ENCODE results near the gene CLEC1A.

Gene CLEC1A

GRCh38 chr12:10097521-10097920 lies 1.3 kb downstream of the CLEC1A start:
- peaks cover 21% of the 10 kb centered on the region for H3K4me1 ChIP-seq (ENCODE audit: insufficient read depth, low read length)
- H3K36me3 ChIP-seq (ENCODE audit: insufficient read depth, low read length), result no peaks in the 10 kb centered on the region
- H3K9me3 ChIP-seq (ENCODE audit: low read length), result no peaks in the 10 kb centered on the region
- no peak overlapping the region for H3K27ac ChIP-seq (ENCODE audit: low read depth, low read length)
- H3K27me3 ChIP-seq (ENCODE audit: control insufficient read depth in 1 of 2, insufficient read depth in 2 of 2, low read length in 2 of 2), result no peaks in the 10 kb centered on the region
- no peak overlapping the region for H3K9ac ChIP-seq (ENCODE audit: low read length)
- H3K4me3 ChIP-seq (ENCODE audit: low read depth in 1 of 2, low read length in 2 of 2), result no peak overlapping the region

- H3K4me3 ChIP-seq (ENCODE audit: low read depth in 1 of 2, low read length in 2 of 2), result no peak overlapping the region
- no peak overlapping the region for H3K27ac ChIP-seq (ENCODE audit: low read depth, low read length)
- H3K9me3 ChIP-seq (ENCODE audit: low read length), result no peaks in the 10 kb centered on the region
- H3K36me3 ChIP-seq (ENCODE audit: insufficient read depth, low read length), result no peaks in the 10 kb centered on the region
- H3K4me1 ChIP-seq (ENCODE audit: insufficient read depth, low read length), result peaks cover 7% of the 10 kb centered on the region
- H3K27me3 ChIP-seq (ENCODE audit: control insufficient read depth in 1 of 2, insufficient read depth in 2 of 2, low read length in 2 of 2), result no peaks in the 10 kb centered on the region
- H3K9ac ChIP-seq (ENCODE audit: low read length), result no peak overlapping the region
These were observed 2.8 kb downstream of the CLEC1A start for GRCh38 chr12:10095971-10096370.

- no peaks in the 10 kb centered on the region for H3K9me3 ChIP-seq (ENCODE audit: low read length)
- H3K27me3 ChIP-seq (ENCODE audit: control insufficient read depth in 1 of 2, insufficient read depth in 2 of 2, low read length in 2 of 2), result no peaks in the 10 kb centered on the region
- no peak overlapping the region for H3K27ac ChIP-seq (ENCODE audit: low read depth, low read length)
- H3K4me3 ChIP-seq (ENCODE audit: low read depth in 1 of 2, low read length in 2 of 2), result no peak overlapping the region
- peaks cover 3% of the 10 kb centered on the region for H3K4me1 ChIP-seq (ENCODE audit: insufficient read depth, low read length)
- H3K9ac ChIP-seq (ENCODE audit: low read length), result no peak overlapping the region
- H3K36me3 ChIP-seq (ENCODE audit: insufficient read depth, low read length), result no peaks in the 10 kb centered on the region
These were observed 4.0 kb downstream of the CLEC1A start for GRCh38 chr12:10094646-10095395.

GRCh38 chr12:10088955-10089900 lies 9.6 kb downstream of the CLEC1A start:
- Histone ChIP-seq H3K4me1 (ENCODE audit: insufficient read depth, low read length) (no peaks in the 10 kb centered on the region), H3K27ac (ENCODE audit: low read depth, low read length) (no peak overlapping the region), H3K9me3 (ENCODE audit: low read length) (no peaks in the 10 kb centered on the region), H3K4me3 (ENCODE audit: low read depth in 1 of 2, low read length in 2 of 2) (no peak overlapping the region), H3K9ac (ENCODE audit: low read length) (no peak overlapping the region), H3K36me3 (ENCODE audit: insufficient read depth, low read length) (no peaks in the 10 kb centered on the region), H3K27me3 (ENCODE audit: control insufficient read depth in 1 of 2, insufficient read depth in 2 of 2, low read length in 2 of 2) (no peaks in the 10 kb centered on the region)

GRCh38 chr12:10088031-10088430 lies 10.8 kb downstream of the CLEC1A start:
- Histone ChIP-seq H3K36me3 (ENCODE audit: insufficient read depth, low read length) (no peaks in the 10 kb centered on the region), H3K4me1 (ENCODE audit: insufficient read depth, low read length) (no peaks in the 10 kb centered on the region), H3K9me3 (ENCODE audit: low read length) (no peaks in the 10 kb centered on the region), H3K9ac (ENCODE audit: low read length) (no peak overlapping the region), H3K4me3 (ENCODE audit: low read depth in 1 of 2, low read length in 2 of 2) (no peak overlapping the region), H3K27me3 (ENCODE audit: control insufficient read depth in 1 of 2, insufficient read depth in 2 of 2, low read length in 2 of 2) (no peaks in the 10 kb centered on the region), H3K27ac (ENCODE audit: low read depth, low read length) (no peak overlapping the region)

- Histone ChIP-seq H3K4me3 (ENCODE audit: low read depth in 1 of 2, low read length in 2 of 2) (no peak overlapping the region), H3K9ac (ENCODE audit: low read length) (no peak overlapping the region), H3K27ac (ENCODE audit: low read depth, low read length) (no peak overlapping the region), H3K9me3 (ENCODE audit: low read length) (no peaks in the 10 kb centered on the region), H3K4me1 (ENCODE audit: insufficient read depth, low read length) (no peaks in the 10 kb centered on the region), H3K27me3 (ENCODE audit: control insufficient read depth in 1 of 2, insufficient read depth in 2 of 2, low read length in 2 of 2) (no peaks in the 10 kb centered on the region), H3K36me3 (ENCODE audit: insufficient read depth, low read length) (no peaks in the 10 kb centered on the region)
These were observed 12.4 kb downstream of the CLEC1A start for GRCh38 chr12:10086387-10086786.

GRCh38 chr12:10084733-10085132 lies 14.1 kb downstream of the CLEC1A start:
- Histone ChIP-seq H3K9me3 (ENCODE audit: low read length) (no peaks in the 10 kb centered on the region), H3K4me1 (ENCODE audit: insufficient read depth, low read length) (no peaks in the 10 kb centered on the region), H3K27me3 (ENCODE audit: control insufficient read depth in 1 of 2, insufficient read depth in 2 of 2, low read length in 2 of 2) (no peaks in the 10 kb centered on the region), H3K4me3 (ENCODE audit: low read depth in 1 of 2, low read length in 2 of 2) (no peak overlapping the region), H3K27ac (ENCODE audit: low read depth, low read length) (no peak overlapping the region), H3K9ac (ENCODE audit: low read length) (no peak overlapping the region), H3K36me3 (ENCODE audit: insufficient read depth, low read length) (no peaks in the 10 kb centered on the region)

- Histone ChIP-seq H3K9me3 (ENCODE audit: low read length) (no peaks in the 10 kb centered on the region), H3K4me1 (ENCODE audit: insufficient read depth, low read length) (no peaks in the 10 kb centered on the region), H3K27me3 (ENCODE audit: control insufficient read depth in 1 of 2, insufficient read depth in 2 of 2, low read length in 2 of 2) (no peaks in the 10 kb centered on the region), H3K27ac (ENCODE audit: low read depth, low read length) (no peak overlapping the region), H3K4me3 (ENCODE audit: low read depth in 1 of 2, low read length in 2 of 2) (no peak overlapping the region), H3K36me3 (ENCODE audit: insufficient read depth, low read length) (no peaks in the 10 kb centered on the region), H3K9ac (ENCODE audit: low read length) (no peak overlapping the region)
These were observed 16.5 kb downstream of the CLEC1A start for GRCh38 chr12:10082117-10082874.

- no peaks in the 10 kb centered on the region for H3K27me3 ChIP-seq (ENCODE audit: control insufficient read depth in 1 of 2, insufficient read depth in 2 of 2, low read length in 2 of 2)
- no peaks in the 10 kb centered on the region for H3K9me3 ChIP-seq (ENCODE audit: low read length)
- no peaks in the 10 kb centered on the region for H3K4me1 ChIP-seq (ENCODE audit: insufficient read depth, low read length)
- H3K36me3 ChIP-seq (ENCODE audit: insufficient read depth, low read length), result no peaks in the 10 kb centered on the region
- H3K27ac ChIP-seq (ENCODE audit: low read depth, low read length), result no peak overlapping the region
- H3K9ac ChIP-seq (ENCODE audit: low read length), result no peak overlapping the region
- H3K4me3 ChIP-seq (ENCODE audit: low read depth in 1 of 2, low read length in 2 of 2), result no peak overlapping the region
These were observed 23.3 kb downstream of the CLEC1A start for GRCh38 chr12:10075451-10075850.

- Histone ChIP-seq H3K9ac (ENCODE audit: low read length) (no peak overlapping the region), H3K36me3 (ENCODE audit: insufficient read depth, low read length) (no peaks in the 10 kb centered on the region), H3K27me3 (ENCODE audit: control insufficient read depth in 1 of 2, insufficient read depth in 2 of 2, low read length in 2 of 2) (no peaks in the 10 kb centered on the region), H3K27ac (ENCODE audit: low read depth, low read length) (no peak overlapping the region), H3K4me1 (ENCODE audit: insufficient read depth, low read length) (peaks cover 5% of the 10 kb centered on the region), H3K4me3 (ENCODE audit: low read depth in 1 of 2, low read length in 2 of 2) (no peak overlapping the region), H3K9me3 (ENCODE audit: low read length) (no peaks in the 10 kb centered on the region)
These were observed 25.5 kb downstream of the CLEC1A start for GRCh38 chr12:10073261-10073660.

- Histone ChIP-seq H3K9ac (ENCODE audit: low read length) (no peak overlapping the region), H3K27me3 (ENCODE audit: control insufficient read depth in 1 of 2, insufficient read depth in 2 of 2, low read length in 2 of 2) (no peaks in the 10 kb centered on the region), H3K36me3 (ENCODE audit: insufficient read depth, low read length) (no peaks in the 10 kb centered on the region), H3K4me3 (ENCODE audit: low read depth in 1 of 2, low read length in 2 of 2) (no peak overlapping the region), H3K9me3 (ENCODE audit: low read length) (no peaks in the 10 kb centered on the region), H3K27ac (ENCODE audit: low read depth, low read length) (no peak overlapping the region), H3K4me1 (ENCODE audit: insufficient read depth, low read length) (peaks cover 5% of the 10 kb centered on the region)
These were observed 26.7 kb downstream of the CLEC1A start for GRCh38 chr12:10072131-10072530.

Measured in muscle layer of colon (tissue), 2 donors.